GM12878 (cell line): ENCODE results near the gene PRKRA.

Experiments
- ASH2L ChIP-seq: fragments of 300-600, 200-600 bp; sonication (generic); IDR thresholded peaks from 2 replicates; pipeline ENCODE4 v1.6.1; 2017; ENCODE audit warnings: low read depth, mild to moderate bottlenecking, borderline replicate concordance
- ATF2 ChIP-seq: IDR thresholded peaks from 2 replicates; pipeline ENCODE4 v1.6.1; 2012; ENCODE audit warnings: low read length, inconsistent platforms
- CBFB ChIP-seq: IDR thresholded peaks from 2 replicates; pipeline ENCODE4 v1.6.1; 2016; ENCODE audit warnings: antibody characterized with exemption, low read depth
- CEBPB ChIP-seq, 2 experiments: fragments of 150-350 bp in 1 of 2; IDR thresholded peaks; 2 replicates each; pipeline ENCODE4 v1.6.1; 2012 to 2014; ENCODE audit warnings: low read depth in 2 of 2, low read length in 2 of 2, borderline replicate concordance in 1 of 2, inconsistent platforms in 1 of 2
- CTCF ChIP-seq, 3 experiments: IDR thresholded peaks in 2 of 3; conservative IDR thresholded peaks in 1 of 3; 2 replicates each; pipeline ENCODE4 v1.5.1; 2011; ENCODE audit warnings: low read depth in 3 of 3, low read length in 3 of 3, mild to moderate bottlenecking in 3 of 3, control low read depth in 2 of 3, moderate library complexity in 2 of 3, inconsistent platforms in 1 of 3, mixed read lengths in 1 of 3; ENCODE audit not compliant: control insufficient read depth in 2 of 3, insufficient read depth in 1 of 3; ENCODE audit errors: extremely low read depth in 1 of 3
- ETV6 ChIP-seq, 2 experiments: fragments of 450-650 bp in 1 of 2; IDR thresholded peaks in 1 of 2; conservative IDR thresholded peaks in 1 of 2; 2 replicates each; pipeline ENCODE4 v1.6.1; 2014; ENCODE audit warnings: antibody characterized with exemption in 1 of 2, borderline replicate concordance in 1 of 2, low read depth in 1 of 2, mild to moderate bottlenecking in 1 of 2, moderate library complexity in 1 of 2
- FOXK2 ChIP-seq: fragments of 450-650 bp; IDR thresholded peaks from 2 replicates; pipeline ENCODE4 v1.6.1; 2017; ENCODE audit warnings: mild to moderate bottlenecking, moderate library complexity
- FOXM1 ChIP-seq: IDR thresholded peaks from 2 replicates; pipeline ENCODE4 v1.6.1; 2012; ENCODE audit warnings: low read depth, mild to moderate bottlenecking, inconsistent platforms, low read length, moderate library complexity
- NFYB ChIP-seq: IDR thresholded peaks from 2 replicates; pipeline ENCODE4 v1.6.1; 2011; ENCODE audit warnings: low read depth, mild to moderate bottlenecking, low read length, improper control_type of control experiment, moderate library complexity; ENCODE audit not compliant: insufficient read depth
- RBBP5 ChIP-seq: fragments of 200-600 bp; sonication (generic); conservative IDR thresholded peaks from 2 replicates; pipeline ENCODE4 v1.6.1; 2016
- USF2 ChIP-seq: IDR thresholded peaks from 2 replicates; pipeline ENCODE4 v1.6.1; 2011; ENCODE audit warnings: low read depth, low read length, improper control_type of control experiment, borderline replicate concordance
- ZNF687 ChIP-seq: fragments of 450-650 bp; IDR thresholded peaks from 2 replicates; pipeline ENCODE4 v1.6.1; 2017; ENCODE audit warnings: mild to moderate bottlenecking, moderate library complexity

- TF ChIP-seq FOXK2 (no peak), FOXM1 (no peak), CEBPB (IDR thresholded peaks at IDR 0.05; ENCODE audit: borderline replicate concordance in 1 of 2, low read depth in 2 of 2, low read length in 2 of 2) (no peak), CTCF (IDR thresholded peaks at IDR 0.05 in 2 of 3, conservative IDR thresholded peaks at IDR 0.05 in 1 of 3; ENCODE audit: control insufficient read depth in 2 of 3, extremely low read depth in 1 of 3, insufficient read depth in 1 of 3, low read depth in 3 of 3, low read length in 3 of 3) (peak; percentile 48 to 63 (median 54); a peak in 5 of 6 replicates), CBFB (no peak), ETV6 (conservative IDR thresholded peaks at IDR 0.05 in 1 of 2, IDR thresholded peaks at IDR 0.05 in 1 of 2; ENCODE audit: borderline replicate concordance in 1 of 2, low read depth in 1 of 2) (no peak), ATF2 (no peak), USF2 (no peak), RBBP5 (no peak), ZNF687 (no peak), NFYB (no peak), ASH2L (no peak)
These were observed 53.9 kb downstream of the PRKRA start for GRCh38 chr2:178397002-178397605.
